ENCODE results near the gene FILIP1L.

DNA sequence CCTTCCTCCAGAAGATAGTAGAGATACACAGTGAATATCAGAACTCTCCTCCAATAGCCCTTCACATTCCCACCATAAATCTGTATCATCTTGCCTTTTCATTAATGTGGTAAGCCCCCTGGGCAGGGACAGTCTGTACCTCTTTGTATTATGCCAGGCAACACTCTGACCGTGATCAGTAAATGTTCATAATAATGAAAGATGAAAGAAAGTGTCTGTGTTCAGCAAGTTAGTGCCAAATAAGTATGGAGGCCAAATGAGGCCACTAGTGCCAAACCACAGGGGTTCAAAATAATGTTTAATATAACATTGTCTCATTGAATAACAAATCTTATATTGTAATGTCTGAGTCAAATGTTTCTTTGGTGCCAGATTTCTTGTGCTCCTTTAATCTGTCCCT lies 192.3 kb downstream of the FILIP1L start:
- TF ChIP-seq, protein P1, sequence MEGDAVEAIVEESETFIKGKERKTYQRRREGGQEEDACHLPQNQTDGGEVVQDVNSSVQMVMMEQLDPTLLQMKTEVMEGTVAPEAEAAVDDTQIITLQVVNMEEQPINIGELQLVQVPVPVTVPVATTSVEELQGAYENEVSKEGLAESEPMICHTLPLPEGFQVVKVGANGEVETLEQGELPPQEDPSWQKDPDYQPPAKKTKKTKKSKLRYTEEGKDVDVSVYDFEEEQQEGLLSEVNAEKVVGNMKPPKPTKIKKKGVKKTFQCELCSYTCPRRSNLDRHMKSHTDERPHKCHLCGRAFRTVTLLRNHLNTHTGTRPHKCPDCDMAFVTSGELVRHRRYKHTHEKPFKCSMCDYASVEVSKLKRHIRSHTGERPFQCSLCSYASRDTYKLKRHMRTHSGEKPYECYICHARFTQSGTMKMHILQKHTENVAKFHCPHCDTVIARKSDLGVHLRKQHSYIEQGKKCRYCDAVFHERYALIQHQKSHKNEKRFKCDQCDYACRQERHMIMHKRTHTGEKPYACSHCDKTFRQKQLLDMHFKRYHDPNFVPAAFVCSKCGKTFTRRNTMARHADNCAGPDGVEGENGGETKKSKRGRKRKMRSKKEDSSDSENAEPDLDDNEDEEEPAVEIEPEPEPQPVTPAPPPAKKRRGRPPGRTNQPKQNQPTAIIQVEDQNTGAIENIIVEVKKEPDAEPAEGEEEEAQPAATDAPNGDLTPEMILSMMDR (IDR thresholded peaks at IDR 0.05), result no peak
- no peak for TF ChIP-seq EZH2 (IDR thresholded peaks at IDR 0.05; ENCODE audit: borderline replicate concordance, insufficient read depth, low read depth, low read length, poor library complexity, severe bottlenecking)

Data from B cell (primary cell).